ENCODE measurements around the gene ASCL5. TPM values are rescaled to one million over a fixed set of nuclear protein-coding genes. Genes with fewer than 3 reads are reported as not detected.

Gene ASCL5
- total and polyA plus RNA-seq, 2 of the 13 experiments (the other 11 are each of a cell fraction or from before 2014, with no cell fraction given) = not detected

DNA sequence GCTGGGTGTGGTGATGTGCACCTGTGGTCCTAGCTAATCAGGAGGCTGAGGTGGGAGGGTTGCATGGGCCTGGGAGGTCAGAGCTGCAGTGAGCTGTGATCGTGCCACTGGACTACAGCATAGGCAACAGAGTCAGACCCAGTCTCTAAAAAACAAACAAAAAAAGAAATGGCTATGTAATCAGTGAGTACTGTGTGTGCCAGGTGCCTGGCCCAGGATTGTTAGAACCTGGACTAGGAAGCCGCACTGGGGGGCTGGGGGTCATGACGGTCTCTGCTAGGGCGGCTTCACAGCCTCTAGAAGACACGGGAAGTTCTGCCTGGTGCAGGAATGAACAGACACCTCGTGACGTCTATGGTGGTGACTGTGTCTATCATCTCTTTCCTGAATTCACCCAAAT lies 18.8 kb upstream of the ASCL5 start:
- no peak overlapping the region for H3K9ac ChIP-seq (ENCODE audit: insufficient read depth, low read depth, low read length)
- peaks cover 33 to 95% of the 10 kb centered on the region in 2 experiments for H3K36me3 ChIP-seq (replicated peaks in 1 of 2; ENCODE audit: control insufficient read depth in 1 of 2, insufficient read depth in 2 of 2, low read length in 2 of 2)
- in situ Hi-C loops (cut with HindIII; ENCODE audit: extremely low pct_ligation_motif_present, low pct_unique_long_range_greater_than_20kb) (loop anchor here (5.0 kb wide), 1 partner anchor 71 kb away; no protein-coding TSS in a partner anchor), intact Hi-C loops (cut with micrococcal nuclease; ENCODE audit: unreplicated experiment) (no loop called here)
- no peaks in the 10 kb centered on the region for H3K79me2 ChIP-seq (ENCODE audit: insufficient read depth, low read length)
- POLR2A ChIA-PET = no interaction called here
- H3K9me3 ChIP-seq (ENCODE audit: low read length) = no peaks in the 10 kb centered on the region
- no TSS peak for BruUV-seq (replicated peaks)
- CTCF ChIA-PET (ENCODE audit: low intra/inter-chr PET ratio, low total read pairs) = no interaction called here
- DNase-seq (ENCODE audit: low spot score) (no peak), ATAC-seq (no peak), FAIRE-seq (no peak)
- H3K4me1 ChIP-seq (ENCODE audit: insufficient read depth, low read length) = no peaks in the 10 kb centered on the region
- WGBS (ENCODE audit: low lambda C conversion rate) = 96% methylated on average over 7 of the region's 7 CpGs
- no peak overlapping the region for H3K27ac ChIP-seq (ENCODE audit: extremely low read length, insufficient read depth, low read length)
- H3K4me2 ChIP-seq (ENCODE audit: low read depth, low read length) = no peak overlapping the region
- no peaks in the 10 kb centered on the region for H3K27me3 ChIP-seq (ENCODE audit: control insufficient read depth in 1 of 2, insufficient read depth in 2 of 2, low read length in 2 of 2)
- H2AFZ ChIP-seq (ENCODE audit: low read length) = no peak overlapping the region
- no peak overlapping the region for H3K4me3 ChIP-seq (replicated peaks in 1 of 3; ENCODE audit: insufficient read depth in 1 of 3, low read depth in 2 of 3, low read length in 3 of 3)
- H4K20me1 ChIP-seq (ENCODE audit: insufficient read depth, low read length) = 0 out of 2 replicates have a peak, but pooled peaks cover 4% of the 10 kb centered on the region
- TF ChIP-seq FLYWCH1 (CRISPR knock-in tag; IDR thresholded peaks at IDR 0.05) (no peak), ATF7 (IDR thresholded peaks at IDR 0.05) (no peak), ATF7 (CRISPR knock-in tag; IDR thresholded peaks at IDR 0.05) (no peak), ZNF317 (CRISPR knock-in tag; IDR thresholded peaks at IDR 0.05) (no peak), SMARCC2 (IDR thresholded peaks at IDR 0.05) (no peak), ZNF557 (CRISPR knock-in tag; IDR thresholded peaks at IDR 0.05) (no peak), ZBTB1 (CRISPR knock-in tag; IDR thresholded peaks at IDR 0.05; ENCODE audit: borderline replicate concordance) (no peak), SRSF9 (IDR thresholded peaks at IDR 0.05; ENCODE audit: borderline replicate concordance, insufficient read depth, low read depth, low read length, poor library complexity, severe bottlenecking) (no peak), ZSCAN21 (CRISPR knock-in tag; IDR thresholded peaks at IDR 0.05; ENCODE audit: borderline replicate concordance) (no peak), ZNF704 (CRISPR knock-in tag; IDR thresholded peaks at IDR 0.05; ENCODE audit: borderline replicate concordance) (no peak), ZNF101 (CRISPR knock-in tag; IDR thresholded peaks at IDR 0.05; ENCODE audit: borderline replicate concordance, low read depth) (no peak), HOXA7 (CRISPR knock-in tag; IDR thresholded peaks at IDR 0.05) (no peak), ZBTB49 (CRISPR knock-in tag; IDR thresholded peaks at IDR 0.05; ENCODE audit: borderline replicate concordance) (no peak), ZNF775 (CRISPR knock-in tag; IDR thresholded peaks at IDR 0.05; ENCODE audit: borderline replicate concordance) (no peak), ZSCAN9 (CRISPR knock-in tag; IDR thresholded peaks at IDR 0.05; ENCODE audit: borderline replicate concordance) (no peak)
- TF ChIP-seq, protein P1, sequence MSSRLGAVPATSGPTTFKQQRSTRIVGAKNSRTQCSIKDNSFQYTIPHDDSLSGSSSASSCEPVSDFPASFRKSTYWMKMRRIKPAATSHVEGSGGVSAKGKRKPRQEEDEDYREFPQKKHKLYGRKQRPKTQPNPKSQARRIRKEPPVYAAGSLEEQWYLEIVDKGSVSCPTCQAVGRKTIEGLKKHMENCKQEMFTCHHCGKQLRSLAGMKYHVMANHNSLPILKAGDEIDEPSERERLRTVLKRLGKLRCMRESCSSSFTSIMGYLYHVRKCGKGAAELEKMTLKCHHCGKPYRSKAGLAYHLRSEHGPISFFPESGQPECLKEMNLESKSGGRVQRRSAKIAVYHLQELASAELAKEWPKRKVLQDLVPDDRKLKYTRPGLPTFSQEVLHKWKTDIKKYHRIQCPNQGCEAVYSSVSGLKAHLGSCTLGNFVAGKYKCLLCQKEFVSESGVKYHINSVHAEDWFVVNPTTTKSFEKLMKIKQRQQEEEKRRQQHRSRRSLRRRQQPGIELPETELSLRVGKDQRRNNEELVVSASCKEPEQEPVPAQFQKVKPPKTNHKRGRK (CRISPR knock-in tag; IDR thresholded peaks at IDR 0.05) = no peak
- TF ChIP-seq, protein P2, sequence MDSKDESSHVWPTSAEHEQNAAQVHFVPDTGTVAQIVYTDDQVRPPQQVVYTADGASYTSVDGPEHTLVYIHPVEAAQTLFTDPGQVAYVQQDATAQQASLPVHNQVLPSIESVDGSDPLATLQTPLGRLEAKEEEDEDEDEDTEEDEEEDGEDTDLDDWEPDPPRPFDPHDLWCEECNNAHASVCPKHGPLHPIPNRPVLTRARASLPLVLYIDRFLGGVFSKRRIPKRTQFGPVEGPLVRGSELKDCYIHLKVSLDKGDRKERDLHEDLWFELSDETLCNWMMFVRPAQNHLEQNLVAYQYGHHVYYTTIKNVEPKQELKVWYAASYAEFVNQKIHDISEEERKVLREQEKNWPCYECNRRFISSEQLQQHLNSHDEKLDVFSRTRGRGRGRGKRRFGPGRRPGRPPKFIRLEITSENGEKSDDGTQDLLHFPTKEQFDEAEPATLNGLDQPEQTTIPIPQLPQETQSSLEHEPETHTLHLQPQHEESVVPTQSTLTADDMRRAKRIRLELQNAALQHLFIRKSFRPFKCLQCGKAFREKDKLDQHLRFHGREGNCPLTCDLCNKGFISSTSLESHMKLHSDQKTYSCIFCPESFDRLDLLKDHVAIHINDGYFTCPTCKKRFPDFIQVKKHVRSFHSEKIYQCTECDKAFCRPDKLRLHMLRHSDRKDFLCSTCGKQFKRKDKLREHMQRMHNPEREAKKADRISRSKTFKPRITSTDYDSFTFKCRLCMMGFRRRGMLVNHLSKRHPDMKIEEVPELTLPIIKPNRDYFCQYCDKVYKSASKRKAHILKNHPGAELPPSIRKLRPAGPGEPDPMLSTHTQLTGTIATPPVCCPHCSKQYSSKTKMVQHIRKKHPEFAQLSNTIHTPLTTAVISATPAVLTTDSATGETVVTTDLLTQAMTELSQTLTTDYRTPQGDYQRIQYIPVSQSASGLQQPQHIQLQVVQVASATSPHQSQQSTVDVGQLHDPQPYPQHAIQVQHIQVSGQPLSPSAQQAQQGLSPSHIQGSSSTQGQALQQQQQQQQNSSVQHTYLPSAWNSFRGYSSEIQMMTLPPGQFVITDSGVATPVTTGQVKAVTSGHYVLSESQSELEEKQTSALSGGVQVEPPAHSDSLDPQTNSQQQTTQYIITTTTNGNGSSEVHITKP (CRISPR knock-in tag; IDR thresholded peaks at IDR 0.05; ENCODE audit: low read depth) = no peak
